H1 (cell line): Measurements from ENCODE around the gene CAPZB. TPM values are rescaled to one million over a fixed set of nuclear protein-coding genes. Genes with fewer than 3 reads are reported as not detected.

Experiments used
- CTCF ChIA-PET: fragments of 300-600 bp; sonication (Branson Sonifier 250); formaldehyde crosslinking; loops from one replicate; lab custom pipeline; 2021; ENCODE audit not compliant: partially characterized antibody; lab: Charles Lee
- POLR2A ChIA-PET: fragments of 300-600 bp; sonication (Branson Sonifier 250); formaldehyde crosslinking; loops from one replicate; lab custom pipeline; 2021; ENCODE audit warnings: inconsistent platforms; ENCODE audit not compliant: partially characterized antibody; lab: Charles Lee
- DNase-seq, 2 experiments: peaks; one replicate each; pipeline versions ENCODE4 v3.0.0 to v3.0.0-alpha.2; 2010 to 2022; ENCODE audit warnings: low spot score in 2 of 2, low read depth in 1 of 2, mixed read lengths in 1 of 2
- FAIRE-seq: peaks from 2 replicates; lab custom pipeline; 2011; peaks lifted over from hg19 to GRCh38; lab: Jason Lieb, UNC
- H2AFZ ChIP-seq: 2 replicates; pipeline ENCODE4 v1.8.1; 2012; ENCODE audit warnings: low read length, inconsistent platforms
- H2AK5ac ChIP-seq: 2 replicates; pipeline ENCODE4 v1.6.1; 2013; ENCODE audit warnings: low read depth, low read length
- H2BK120ac ChIP-seq: replicated peaks from 2 replicates; pipeline ENCODE3; 2013; ENCODE audit warnings: low read depth, low read length, inconsistent platforms
- H2BK12ac ChIP-seq: 2 replicates; pipeline ENCODE4 v1.6.1; 2013; ENCODE audit warnings: low read depth, low read length
- H2BK15ac ChIP-seq: 2 replicates; pipeline ENCODE4 v1.6.1; 2013; ENCODE audit warnings: low read length
- H2BK20ac ChIP-seq: 2 replicates; pipeline ENCODE4 v1.6.1; 2013; ENCODE audit warnings: low read length
- H2BK5ac ChIP-seq: 2 replicates; pipeline ENCODE4 v1.6.1; 2013; ENCODE audit warnings: low read depth, low read length
- H3K14ac ChIP-seq: 2 replicates; pipeline ENCODE4 v1.6.1; 2013; ENCODE audit warnings: inconsistent platforms; ENCODE audit not compliant: insufficient read length
- H3K18ac ChIP-seq: 2 replicates; pipeline ENCODE4 v1.6.1; 2013; ENCODE audit warnings: low read length; ENCODE audit errors: extremely low read depth
- H3K23ac ChIP-seq: 2 replicates; pipeline ENCODE4 v1.6.1; 2013; ENCODE audit warnings: inconsistent platforms; ENCODE audit not compliant: insufficient read length
- H3K23me2 ChIP-seq: 2 replicates; pipeline ENCODE4 v1.6.1; 2013; ENCODE audit warnings: low read depth, low read length
- H3K27ac ChIP-seq: 2 replicates; pipeline ENCODE4 v1.6.1; 2011; ENCODE audit warnings: low read depth, low read length, inconsistent platforms
- H3K27me3 ChIP-seq, 4 experiments: replicated peaks in 1 of 4; 1 replicate in 1 of 4; 2 replicates in 3 of 4; pipeline versions ENCODE4 v1.6.1 to v1.8.1; 2011 to 2013; ENCODE audit warnings: low read length in 3 of 4, mild to moderate bottlenecking in 3 of 4, inconsistent platforms in 2 of 4, mixed read lengths in 2 of 4, moderate library complexity in 1 of 4; ENCODE audit not compliant: control insufficient read depth in 3 of 4, insufficient read depth in 3 of 4; ENCODE audit errors: extremely low read depth in 1 of 4
- H3K36me3 ChIP-seq, 4 experiments: 2 replicates each; pipeline versions ENCODE4 v1.6.1 to v1.8.1; 2011 to 2013; ENCODE audit warnings: mild to moderate bottlenecking in 4 of 4, low read length in 3 of 4, moderate library complexity in 2 of 4, control low read depth in 1 of 4, inconsistent platforms in 1 of 4; ENCODE audit not compliant: insufficient read depth in 4 of 4, control insufficient read depth in 2 of 4
- H3K4ac ChIP-seq: replicated peaks from 2 replicates; pipeline ENCODE3; 2013; ENCODE audit warnings: low read length, low read depth, mixed read lengths, inconsistent platforms; ENCODE audit not compliant: insufficient read length
- H3K4me1 ChIP-seq, 4 experiments: replicated peaks in 1 of 4; 1 replicate in 1 of 4; 2 replicates in 3 of 4; pipeline versions ENCODE4 v1.6.1 to v1.8.1; 2011 to 2013; ENCODE audit warnings: low read length in 3 of 4, inconsistent platforms in 2 of 4, mixed read lengths in 1 of 4; ENCODE audit not compliant: insufficient read depth in 4 of 4, control insufficient read depth in 3 of 4
- H3K4me2 ChIP-seq, 2 experiments: 2 replicates each; pipeline versions ENCODE4 v1.6.1 to v1.8.1; 2011 to 2013; ENCODE audit warnings: low read depth in 2 of 2, low read length in 2 of 2, control low read depth in 1 of 2, inconsistent platforms in 1 of 2, mild to moderate bottlenecking in 1 of 2; ENCODE audit not compliant: insufficient read depth in 1 of 2
- H3K4me3 ChIP-seq, 4 experiments: fragments of 200-600, 300-600 bp in 1 of 4; sonication (generic), shearing (Covaris generic), sonication (Bioruptor Twin) in 1 of 4; 2 replicates each; pipeline versions ENCODE4 v1.5.1 to v1.8.1; 2011 to 2016; ENCODE audit warnings: low read length in 4 of 4, low read depth in 3 of 4, control low read depth in 2 of 4, inconsistent platforms in 2 of 4, mild to moderate bottlenecking in 2 of 4, mixed read lengths in 1 of 4, moderate library complexity in 1 of 4; ENCODE audit not compliant: insufficient read depth in 2 of 4; ENCODE audit errors: extremely low read depth in 1 of 4
- H3K56ac ChIP-seq: replicated peaks from 2 replicates; pipeline ENCODE3; 2013; ENCODE audit warnings: low read depth, mild to moderate bottlenecking, mixed read lengths, low read length, inconsistent platforms; ENCODE audit not compliant: insufficient read length
- H3K79me1 ChIP-seq: 2 replicates; pipeline ENCODE4 v1.6.1; 2013; ENCODE audit warnings: low read depth, low read length, control low read depth
- H3K79me2 ChIP-seq, 2 experiments: 2 replicates each; pipeline versions ENCODE4 v1.6.1 to v1.8.1; 2012 to 2013; ENCODE audit warnings: low read length in 2 of 2, mild to moderate bottlenecking in 2 of 2, inconsistent platforms in 1 of 2; ENCODE audit not compliant: insufficient read depth in 2 of 2, control insufficient read depth in 1 of 2
- H3K9ac ChIP-seq, 4 experiments: replicated peaks in 1 of 4; 1 replicate in 1 of 4; 2 replicates in 3 of 4; pipeline versions ENCODE4 v1.6.1 to v1.8.1; 2011 to 2013; ENCODE audit warnings: low read depth in 3 of 4, low read length in 3 of 4, control low read depth in 2 of 4, mild to moderate bottlenecking in 2 of 4, moderate library complexity in 2 of 4, inconsistent platforms in 1 of 4; ENCODE audit errors: extremely low read depth in 1 of 4
- H3K9me3 ChIP-seq, 2 experiments: 2 replicates each; pipeline versions ENCODE4 v1.6.1 to v1.8.1; 2012 to 2013; ENCODE audit warnings: mild to moderate bottlenecking in 2 of 2, moderate library complexity in 2 of 2, control low read depth in 1 of 2, inconsistent platforms in 1 of 2, low read depth in 1 of 2, low read length in 1 of 2, mixed read lengths in 1 of 2; ENCODE audit not compliant: insufficient read depth in 2 of 2
- H4K20me1 ChIP-seq, 2 experiments: replicated peaks in 1 of 2; 2 replicates each; pipeline versions ENCODE3 to v1.8.1; 2011 to 2013; ENCODE audit warnings: inconsistent platforms in 2 of 2, low read length in 2 of 2, mild to moderate bottlenecking in 1 of 2; ENCODE audit not compliant: insufficient read depth in 2 of 2, control insufficient read depth in 1 of 2
- H4K5ac ChIP-seq: 2 replicates; pipeline ENCODE4 v1.6.1; 2013; ENCODE audit warnings: low read length, low read depth, mixed read lengths, inconsistent platforms; ENCODE audit not compliant: insufficient read length
- H4K8ac ChIP-seq: 2 replicates; pipeline ENCODE4 v1.8.0; 2013; ENCODE audit warnings: mild to moderate bottlenecking, moderate library complexity, low read length, inconsistent platforms; ENCODE audit not compliant: insufficient read depth; ENCODE audit errors: extremely low read depth
- H4K91ac ChIP-seq: replicated peaks from 2 replicates; pipeline ENCODE3; 2013; ENCODE audit warnings: low read length, mixed read lengths, inconsistent platforms; ENCODE audit not compliant: insufficient read length
- KDM4A ChIP-seq: IDR thresholded peaks from one replicate; pipeline ENCODE4 v1.7.1; 2012; ENCODE audit warnings: low read depth, mild to moderate bottlenecking, moderate library complexity, low read length, inconsistent platforms; ENCODE audit not compliant: severe bottlenecking
- MAX ChIP-seq: IDR thresholded peaks from 2 replicates; pipeline ENCODE4 v1.6.1; 2012; ENCODE audit warnings: inconsistent platforms
- WGBS, 2 experiments: shearing (Covaris generic) in 1 of 2; methylation state at CpG; one replicate each; pipeline versions ENCODE4 v1.1.6 to v1.1.7; 2013 to 2015; ENCODE audit warnings: low lambda C conversion rate in 2 of 2, mixed read lengths in 2 of 2, inconsistent platforms in 1 of 2, low coverage in 1 of 2, missing lambda C conversion rate in 1 of 2; ENCODE audit not compliant: insufficient replicate concordance in 2 of 2, insufficient coverage in 1 of 2, insufficient read length in 1 of 2; ENCODE audit errors: extremely low coverage in 1 of 2, missing lambda C conversion rate in 1 of 2; 5-methylcytosine and 5-hydroxymethylcytosine counted together
- polyA plus RNA-seq, 7 experiments: library from polyadenylated mRNA; depleted of rRNA in 3 of 7; stranded (reverse) in 5 of 7; unstranded in 2 of 7; fragments of >200 nt in 5 of 7; fragments of 200-250 nt in 2 of 7; gene quantifications; 1 replicate in 5 of 7; 2 replicates in 1 of 7; 4 replicates in 1 of 7; pipeline versions ENCODE4 v1.2.1 to v1.2.3, GENCODE V29; 2011 to 2013; ENCODE audit warnings: missing spikeins in 2 of 7, mixed read lengths in 2 of 7
- total RNA-seq: library from RNA; stranded (reverse); fragmentation: NEBNext Ultra II Directional; extraction: Animal tissue kit (Norgen Biotek cat#: 25700); gene quantifications from 2 replicates; pipeline ENCODE4 v1.2.1, GENCODE V29; 2021

Gene CAPZB
- total and polyA plus RNA-seq, 2 of the 8 experiments (the other 6 are each of a cell fraction or from before 2014, with no cell fraction given) = 162 to 371 TPM

DNA sequence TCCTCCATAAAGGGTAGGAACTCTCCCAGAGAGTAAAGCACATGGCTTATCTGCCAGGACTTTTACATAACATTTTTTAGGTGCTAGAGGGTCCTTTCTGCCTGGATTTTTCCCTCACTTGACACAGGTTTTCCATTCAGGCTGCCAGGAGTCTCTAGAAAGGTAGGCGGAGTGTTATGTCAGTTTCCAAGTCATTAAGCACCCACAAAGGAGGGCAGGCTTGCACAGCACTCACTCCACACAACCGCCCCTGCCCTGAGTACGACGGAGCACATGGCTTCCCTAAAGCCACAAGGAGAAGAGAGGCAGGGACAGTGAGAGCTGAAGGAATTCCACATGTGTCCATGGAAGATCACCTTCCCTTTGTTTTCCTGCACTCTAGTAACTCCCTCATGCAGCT, 55.7 kb downstream of the CAPZB start:
- Histone ChIP-seq H2AFZ (no peak overlapping the region), H3K27ac (no peak overlapping the region), H4K20me1 (peaks cover 43 to 48% of the 10 kb centered on the region in 2 experiments), H4K8ac (no peak overlapping the region), H3K14ac (no peak overlapping the region), H3K4me3 (no peak overlapping the region), H4K5ac (no peak overlapping the region), H4K91ac (no peak overlapping the region), H2BK15ac (no peak overlapping the region), H3K27me3 (no peaks in the 10 kb centered on the region), H3K9me3 (no peaks in the 10 kb centered on the region), H3K79me1 (peaks cover 22% of the 10 kb centered on the region), H3K9ac (no peak overlapping the region), H2BK12ac (no peak overlapping the region), H2AK5ac (no peak overlapping the region), H3K4me2 (no peak overlapping the region), H3K23me2 (no peaks in the 10 kb centered on the region), H3K56ac (no peak overlapping the region), H3K4me1 (peaks cover 0 to 4% (median 1%) of the 10 kb centered on the region in 4 experiments; a peak in 2 of 7 replicates), H2BK120ac (no peak overlapping the region), H3K23ac (no peak overlapping the region), H3K4ac (no peak overlapping the region), H3K79me2 (peaks cover 21 to 97% of the 10 kb centered on the region in 2 experiments), H3K18ac (no peak overlapping the region), H3K36me3 (peaks cover 0 to 8% (median 3%) of the 10 kb centered on the region in 4 experiments; a peak in 3 of 8 replicates), H2BK5ac (no peak overlapping the region), H2BK20ac (no peak overlapping the region)
- 61% methylated on average over 4 of the region's 4 CpGs; no CpG with 5 or more reads in 1 of the 2 experiments for WGBS, 2 experiments
- ChIA-PET POLR2A (no interaction called here), CTCF (interaction anchor here (0.6 to 1.7 kb wide), 6 partner anchors 8 to 153 kb away, joined by 3 to 7 read pairs (median 4); no protein-coding TSS in a partner anchor)
- TF ChIP-seq MAX (0 out of 2 replicates have a peak, but pooled peaks have one; percentile 35), KDM4A (no peak)
- FAIRE-seq (no peak), DNase-seq (no peak)
